ENCODE results near the gene RCBTB1.

The RCBTB1 gene

GRCh38 chr13:49488563-49488962, 96.8 kb downstream of the RCBTB1 start:
- no peak for TF ChIP-seq CTCF (IDR thresholded peaks at IDR 0.05)

Measured in LNCAP (cell line).